Measurements from ENCODE around the gene CDCA8.

The CDCA8 gene

GRCh38 chr1:37717631-37718030, 25.3 kb downstream of the CDCA8 start:
- H3K4me2 ChIP-seq: no peak overlapping the region; a peak in 1 of 22 replicates
- no peak for TF ChIP-seq Cebpa-rat (IDR thresholded peaks at IDR 0.05)
- no peaks in the 10 kb centered on the region for H3K9me3 ChIP-seq (replicated peaks in 1 of 11)
- H3K4me1 ChIP-seq: peaks cover under 1 to 10% (median 4%) of the 10 kb centered on the region in 10 experiments; a peak in 19 of 20 replicates
- no peaks in the 10 kb centered on the region for H3K27me3 ChIP-seq
- H3K36me3 ChIP-seq: no peaks in the 10 kb centered on the region
- no peak overlapping the region for H3K4me3 ChIP-seq
- H3K27ac ChIP-seq: no peak overlapping the region
- no peak overlapping the region for H3K9ac ChIP-seq
- H4K20me1 ChIP-seq: peaks cover 0 to 9% (median 0%) of the 10 kb centered on the region in 11 experiments; a peak in 3 of 22 replicates

GRCh38 chr1:37718181-37718900, 26.0 kb downstream of the CDCA8 start:
- Histone ChIP-seq H3K9ac (no peak overlapping the region), H3K36me3 (no peaks in the 10 kb centered on the region), H3K4me3 (no peak overlapping the region), H3K27me3 (no peaks in the 10 kb centered on the region), H3K4me1 (peaks cover 8 to 17% (median 11%) of the 10 kb centered on the region in 10 experiments), H3K9me3 (replicated peaks in 1 of 11) (no peaks in the 10 kb centered on the region), H4K20me1 (peaks cover 0 to 15% (median 0%) of the 10 kb centered on the region in 11 experiments; a peak in 5 of 22 replicates), H3K27ac (no peak overlapping the region), H3K4me2 (no peak overlapping the region)
- no peak for TF ChIP-seq Cebpa-rat (IDR thresholded peaks at IDR 0.05)

- TF ChIP-seq Cebpa-rat (IDR thresholded peaks at IDR 0.05): no peak
- H3K27me3 ChIP-seq: no peaks in the 10 kb centered on the region
- H3K36me3 ChIP-seq: no peaks in the 10 kb centered on the region
- H3K9ac ChIP-seq: no peak overlapping the region
- H3K27ac ChIP-seq: no peak overlapping the region
- H3K4me1 ChIP-seq: peaks cover 13 to 24% (median 18%) of the 10 kb centered on the region in 10 experiments
- peaks cover 0 to 19% (median 0%) of the 10 kb centered on the region in 11 experiments; a peak in 5 of 22 replicates for H4K20me1 ChIP-seq
- no peak overlapping the region for H3K4me3 ChIP-seq
- no peak overlapping the region for H3K4me2 ChIP-seq
- no peaks in the 10 kb centered on the region for H3K9me3 ChIP-seq (replicated peaks in 1 of 11)
These were observed 26.7 kb downstream of the CDCA8 start for GRCh38 chr1:37718901-37719571.

- H3K27ac ChIP-seq: no peak overlapping the region
- H3K9ac ChIP-seq: no peak overlapping the region
- no peaks in the 10 kb centered on the region for H3K36me3 ChIP-seq
- H3K4me2 ChIP-seq: no peak overlapping the region
- no peaks in the 10 kb centered on the region for H3K27me3 ChIP-seq
- peaks cover 13 to 29% (median 22%) of the 10 kb centered on the region in 10 experiments for H3K4me1 ChIP-seq
- H4K20me1 ChIP-seq: peaks cover 0 to 19% (median 0%) of the 10 kb centered on the region in 11 experiments; a peak in 5 of 22 replicates
- no peak for TF ChIP-seq Cebpa-rat (IDR thresholded peaks at IDR 0.05)
- no peak overlapping the region for H3K4me3 ChIP-seq
- H3K9me3 ChIP-seq (replicated peaks in 1 of 11): no peaks in the 10 kb centered on the region
These were observed 27.4 kb downstream of the CDCA8 start for GRCh38 chr1:37719572-37720195.

GRCh38 chr1:37720231-37721130, 28.2 kb downstream of the CDCA8 start:
- H3K9me3 ChIP-seq (replicated peaks in 1 of 11): no peaks in the 10 kb centered on the region
- no peak overlapping the region for H3K27ac ChIP-seq
- no peak overlapping the region for H3K4me3 ChIP-seq
- H3K9ac ChIP-seq: no peak overlapping the region
- H3K27me3 ChIP-seq: no peaks in the 10 kb centered on the region
- TF ChIP-seq Cebpa-rat (IDR thresholded peaks at IDR 0.05): no peak
- H3K36me3 ChIP-seq: no peaks in the 10 kb centered on the region
- no peak overlapping the region for H3K4me2 ChIP-seq
- peaks cover 0 to 19% (median 0%) of the 10 kb centered on the region in 11 experiments; a peak in 5 of 22 replicates for H4K20me1 ChIP-seq
- H3K4me1 ChIP-seq: peaks cover 13 to 29% (median 22%) of the 10 kb centered on the region in 10 experiments

GRCh38 chr1:37721565-37721964, 29.2 kb downstream of the CDCA8 start:
- H3K4me1 ChIP-seq: peaks cover 13 to 40% (median 33%) of the 10 kb centered on the region in 10 experiments

GRCh38 chr1:37722181-37723071, 30.1 kb downstream of the CDCA8 start:
- Histone ChIP-seq H3K9me3 (replicated peaks in 1 of 11) (no peaks in the 10 kb centered on the region), H3K4me3 (no peak overlapping the region), H3K9ac (peak overlapping the region in 3 of 11 experiments; percentile 2 to 33 (median 14); a peak in 2 of 22 replicates), H3K36me3 (no peaks in the 10 kb centered on the region), H3K4me1 (peaks cover 13 to 42% (median 36%) of the 10 kb centered on the region in 10 experiments), H3K4me2 (peak overlapping the region; percentile 28 to 77 (median 71)), H3K27ac (peak overlapping the region in 4 of 11 experiments; percentile 12 to 36 (median 22); a peak in 2 of 22 replicates), H3K27me3 (no peaks in the 10 kb centered on the region), H4K20me1 (peaks cover 0 to 25% (median 0%) of the 10 kb centered on the region in 11 experiments; a peak in 5 of 22 replicates)
- no peak for TF ChIP-seq Cebpa-rat (IDR thresholded peaks at IDR 0.05)

More at GRCh38 chr1:37721565-37721964, 29.2 kb downstream of the CDCA8 start:
- peaks cover 0 to 21% (median 0%) of the 10 kb centered on the region in 11 experiments; a peak in 5 of 22 replicates for H4K20me1 ChIP-seq
- H3K9me3 ChIP-seq (replicated peaks in 1 of 11): no peaks in the 10 kb centered on the region
- H3K4me2 ChIP-seq: no peak overlapping the region
- H3K27me3 ChIP-seq: no peaks in the 10 kb centered on the region
- no peak overlapping the region for H3K27ac ChIP-seq
- no peaks in the 10 kb centered on the region for H3K36me3 ChIP-seq
- no peak overlapping the region for H3K4me3 ChIP-seq
- no peak for TF ChIP-seq Cebpa-rat (IDR thresholded peaks at IDR 0.05)
- H3K9ac ChIP-seq: no peak overlapping the region
